ENCODE measurements around the gene TP53INP2. TPM values are rescaled to one million over a fixed set of nuclear protein-coding genes. Genes with fewer than 3 reads are reported as not detected.

The TP53INP2 gene
- total and polyA plus RNA-seq, 2 experiments from 2014 or later = 8.6 to 10.6 TPM

- Histone ChIP-seq H4K20me1 (ENCODE audit: insufficient read depth, poor library complexity, severe bottlenecking) (no peaks in the 10 kb centered on the region), H3K27me3 (no peaks in the 10 kb centered on the region), H3K4me1 (ENCODE audit: insufficient read depth) (no peaks in the 10 kb centered on the region), H3K79me2 (no peaks in the 10 kb centered on the region), H3K9me3 (ENCODE audit: low read depth) (no peaks in the 10 kb centered on the region), H3K27ac (no peak overlapping the region), H3K36me3 (replicated peaks; ENCODE audit: insufficient read depth, low read depth) (no peaks in the 10 kb centered on the region), H3K9me2 (replicated peaks; ENCODE audit: insufficient read depth) (no peaks in the 10 kb centered on the region), H2AFZ (no peak overlapping the region), H3K4me2 (no peak overlapping the region), H3K4me3 (no peak overlapping the region)
- no peak for DNase-seq (ENCODE audit: low spot score)
- 76% methylated on average over 2 of the region's 2 CpGs for WGBS (ENCODE audit: low lambda C conversion rate, missing lambda C conversion rate)
- no peak for TF ChIP-seq CTCF (IDR thresholded peaks at IDR 0.05; ENCODE audit: poor library complexity)
These were observed 14.7 kb upstream of the TP53INP2 start for GRCh38 chr20:34689486-34689885.

GRCh38 chr20:34691838-34692237, 12.3 kb upstream of the TP53INP2 start:
- TF ChIP-seq CTCF (IDR thresholded peaks at IDR 0.05; ENCODE audit: poor library complexity) (no peak), EZH2 (IDR thresholded peaks at IDR 0.05; ENCODE audit: borderline replicate concordance) (no peak), EZH2phosphoT487 (IDR thresholded peaks at IDR 0.05; ENCODE audit: low read depth, severe bottlenecking, unreplicated experiment) (no peak)
- Histone ChIP-seq H3K27ac (no peak overlapping the region), H3K27me3 (no peaks in the 10 kb centered on the region), H3K4me3 (no peak overlapping the region), H3K79me2 (no peaks in the 10 kb centered on the region), H4K20me1 (ENCODE audit: insufficient read depth, poor library complexity, severe bottlenecking) (no peaks in the 10 kb centered on the region), H2AFZ (no peak overlapping the region), H3K4me1 (ENCODE audit: insufficient read depth) (no peaks in the 10 kb centered on the region), H3K36me3 (replicated peaks; ENCODE audit: insufficient read depth, low read depth) (no peaks in the 10 kb centered on the region), H3K9me2 (replicated peaks; ENCODE audit: insufficient read depth) (no peaks in the 10 kb centered on the region), H3K4me2 (no peak overlapping the region), H3K9me3 (ENCODE audit: low read depth) (no peaks in the 10 kb centered on the region)
- DNase-seq (ENCODE audit: low spot score) = no peak
- 95% methylated on average over 3 of the region's 3 CpGs for WGBS (ENCODE audit: low lambda C conversion rate, missing lambda C conversion rate)

GRCh38 chr20:34693414-34693813, 10.7 kb upstream of the TP53INP2 start:
- Histone ChIP-seq H3K9me2 (replicated peaks; ENCODE audit: insufficient read depth) (no peaks in the 10 kb centered on the region), H3K36me3 (replicated peaks; ENCODE audit: insufficient read depth, low read depth) (no peaks in the 10 kb centered on the region), H4K20me1 (ENCODE audit: insufficient read depth, poor library complexity, severe bottlenecking) (no peaks in the 10 kb centered on the region), H3K4me2 (no peak overlapping the region), H3K4me3 (no peak overlapping the region), H3K27me3 (no peaks in the 10 kb centered on the region), H2AFZ (no peak overlapping the region), H3K9me3 (ENCODE audit: low read depth) (no peaks in the 10 kb centered on the region), H3K27ac (no peak overlapping the region), H3K79me2 (no peaks in the 10 kb centered on the region), H3K4me1 (ENCODE audit: insufficient read depth) (no peaks in the 10 kb centered on the region)
- 78% methylated on average over 4 of the region's 4 CpGs for WGBS (ENCODE audit: low lambda C conversion rate, missing lambda C conversion rate)
- DNase-seq (ENCODE audit: low spot score) = no peak
- no peak for TF ChIP-seq EZH2phosphoT487 (IDR thresholded peaks at IDR 0.05; ENCODE audit: low read depth, severe bottlenecking, unreplicated experiment)
- no peak for TF ChIP-seq CTCF (IDR thresholded peaks at IDR 0.05; ENCODE audit: poor library complexity)
- TF ChIP-seq EZH2 (IDR thresholded peaks at IDR 0.05; ENCODE audit: borderline replicate concordance) = no peak

All from hepatocyte (in vitro differentiated cells).